HG02970 (cell line): ENCODE measurements around the gene SCRN2.

Source experiments
- ATAC-seq: cut with Tn5 transposase; IDR thresholded peaks from one replicate; pipeline ENCODE4 v1.9.1; 2021; ENCODE audit warnings: mild to moderate bottlenecking, moderate library complexity, moderate number of reproducible peaks; ENCODE audit not compliant: unreplicated experiment, low FRiP score

SCRN2 gene

DNA sequence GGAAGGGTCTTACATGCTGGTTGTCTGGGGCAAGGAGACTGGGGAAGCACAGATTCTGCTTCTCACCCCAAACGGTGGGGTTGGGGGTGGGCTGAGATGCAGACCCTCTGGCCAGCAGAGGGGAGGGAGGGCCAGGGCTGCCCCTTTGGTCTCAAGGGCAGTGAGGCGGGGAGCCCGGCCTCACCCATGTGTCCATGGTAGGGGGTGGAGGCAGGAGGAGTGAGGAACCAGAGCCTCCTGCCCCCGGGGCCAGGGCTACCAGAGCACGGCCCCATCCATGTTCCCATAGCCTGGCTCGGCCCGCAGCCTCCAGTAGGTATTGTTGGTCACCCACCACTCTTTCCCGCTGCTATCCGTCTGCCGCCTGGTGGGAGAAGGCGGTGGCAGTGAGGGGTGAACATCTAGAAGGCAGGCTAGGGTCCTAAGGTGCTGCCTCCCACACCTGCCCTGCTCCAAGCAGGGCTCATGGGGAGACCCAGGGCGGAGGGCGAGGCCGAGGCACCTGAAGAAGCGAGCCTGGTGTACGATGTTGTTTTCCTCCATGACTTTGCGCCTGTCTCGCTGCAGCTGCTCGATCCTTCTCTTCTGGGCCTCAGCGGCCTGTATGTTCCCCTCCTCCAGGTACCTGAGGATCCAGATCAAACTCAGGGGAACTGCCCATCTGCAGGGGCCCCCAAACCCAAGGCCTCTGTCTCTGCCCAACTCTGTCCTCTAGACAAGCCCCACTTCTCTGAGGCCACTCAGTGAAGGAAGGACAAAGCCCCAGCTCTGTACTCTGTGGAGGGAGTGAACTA is 32.8 kb downstream of the SCRN2 start:
- no peak for ATAC-seq

DNA sequence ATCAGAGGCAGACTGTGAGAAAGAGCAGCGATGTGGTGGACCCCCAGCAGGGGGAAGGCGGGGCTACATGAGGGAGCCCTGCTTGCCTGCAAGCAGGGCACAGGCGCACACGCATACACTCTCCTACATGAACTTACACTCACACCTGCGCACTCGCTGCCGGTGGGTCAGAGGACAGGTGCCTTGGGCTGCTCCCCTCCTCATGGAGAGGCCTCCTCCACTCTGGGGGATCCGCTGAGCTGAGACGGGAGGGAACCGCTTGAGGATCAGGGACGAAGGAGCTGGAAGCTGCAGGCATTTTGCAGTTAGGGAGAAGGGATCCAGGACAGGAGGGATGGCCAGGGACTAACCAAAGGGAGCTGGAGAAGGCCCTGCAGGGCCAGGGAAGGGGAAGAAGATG is 33.7 kb downstream of the SCRN2 start:
- no peak for ATAC-seq

DNA sequence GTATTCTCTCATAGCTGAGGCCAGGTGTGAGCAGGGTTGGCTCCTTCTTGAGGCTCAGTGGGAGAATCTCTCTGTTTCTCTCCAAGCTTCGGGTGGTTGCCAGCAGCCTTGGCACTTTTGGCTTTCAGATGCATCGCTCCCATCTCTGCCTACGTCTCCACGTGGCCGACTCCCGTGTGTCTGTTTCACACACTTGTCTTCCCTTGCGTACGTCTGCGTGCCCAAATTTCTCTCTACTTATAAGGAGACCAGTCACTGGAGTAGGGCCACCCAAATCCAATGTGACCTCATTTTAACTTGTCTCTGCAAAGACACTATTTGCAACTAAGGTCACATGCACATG is 34.2 kb downstream of the SCRN2 start:
- no peak for ATAC-seq

DNA sequence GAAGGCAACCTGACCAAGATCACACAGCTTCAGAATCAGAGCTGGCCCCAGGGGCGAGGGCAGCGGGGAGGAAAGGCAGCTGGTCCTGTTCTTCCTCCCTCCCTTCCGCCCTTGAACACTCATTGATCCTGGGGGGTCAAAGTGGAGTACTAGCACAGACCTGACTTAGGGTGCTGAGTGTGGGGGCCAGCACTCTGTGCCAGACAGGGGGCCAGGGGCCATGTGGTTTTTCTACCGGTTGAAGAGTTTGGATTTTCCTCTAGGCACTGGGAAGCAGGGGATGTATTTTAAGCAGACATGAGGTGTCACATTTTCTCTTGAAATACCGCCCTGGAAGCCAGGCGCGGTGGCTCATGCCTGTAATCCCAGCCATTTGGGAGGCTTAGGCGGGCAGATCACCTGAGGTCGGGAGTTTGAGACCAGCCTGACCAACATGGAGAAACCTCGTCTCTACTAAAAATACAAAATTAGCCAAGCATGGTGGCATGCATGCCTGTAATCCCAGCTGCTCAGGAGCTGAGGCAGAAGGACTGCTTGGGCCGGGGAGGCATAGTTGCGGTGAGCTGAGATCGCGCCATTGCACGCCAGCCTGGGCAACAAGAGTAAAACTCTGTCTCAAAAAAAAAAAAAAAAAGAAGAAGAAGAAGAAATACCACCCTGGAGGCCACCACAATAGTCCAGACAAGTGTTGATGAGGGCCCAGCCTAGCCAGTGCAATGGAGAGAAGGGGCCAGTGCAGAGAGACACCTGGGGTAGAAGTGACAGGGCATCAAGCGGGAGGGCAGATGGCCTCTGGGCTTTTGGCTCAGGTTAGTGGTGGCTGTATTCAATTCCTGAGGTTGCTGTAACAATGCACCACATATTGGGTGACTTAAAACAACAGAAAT is 34.8 kb downstream of the SCRN2 start:
- ATAC-seq: no peak

DNA sequence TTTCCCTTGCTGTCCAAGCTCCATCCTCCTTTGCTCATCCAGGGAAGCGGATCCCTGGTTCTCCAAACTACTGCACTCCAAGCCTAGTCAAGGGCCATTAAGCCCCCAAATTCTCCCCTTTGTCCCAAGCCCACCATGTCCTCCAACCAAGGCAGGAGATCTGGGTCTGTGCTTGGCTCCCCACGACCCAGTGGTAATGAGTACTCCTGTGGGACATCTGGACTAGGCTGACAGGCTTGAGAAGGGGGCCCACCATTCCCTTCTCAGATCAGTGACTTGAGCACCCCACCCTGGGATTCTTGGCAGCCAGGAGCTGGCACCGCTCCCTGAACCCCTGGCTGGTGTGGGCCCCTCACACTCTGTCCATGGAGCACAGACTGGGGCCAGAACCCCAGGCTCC is 36.6 kb downstream of the SCRN2 start:
- ATAC-seq: no peak

DNA sequence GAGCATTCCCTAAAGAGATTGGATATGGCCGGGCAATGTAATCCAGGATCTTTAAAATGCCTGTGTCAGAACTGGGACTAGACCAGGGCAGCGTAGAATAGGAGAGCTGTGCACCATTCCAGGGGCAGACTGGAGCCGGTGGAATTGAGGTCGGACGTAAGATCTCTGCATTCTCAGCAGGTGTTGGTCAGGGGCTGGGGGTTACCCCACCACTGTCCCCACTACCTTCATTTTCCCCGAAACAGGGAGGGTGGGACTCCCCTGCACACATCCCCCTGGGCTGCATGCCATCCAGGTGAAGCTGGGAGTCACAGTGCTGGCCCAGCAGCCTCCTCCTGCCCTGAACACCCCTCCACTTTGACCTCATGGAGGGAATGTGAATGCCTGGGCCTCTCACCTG is 37.3 kb downstream of the SCRN2 start:
- no peak for ATAC-seq

DNA sequence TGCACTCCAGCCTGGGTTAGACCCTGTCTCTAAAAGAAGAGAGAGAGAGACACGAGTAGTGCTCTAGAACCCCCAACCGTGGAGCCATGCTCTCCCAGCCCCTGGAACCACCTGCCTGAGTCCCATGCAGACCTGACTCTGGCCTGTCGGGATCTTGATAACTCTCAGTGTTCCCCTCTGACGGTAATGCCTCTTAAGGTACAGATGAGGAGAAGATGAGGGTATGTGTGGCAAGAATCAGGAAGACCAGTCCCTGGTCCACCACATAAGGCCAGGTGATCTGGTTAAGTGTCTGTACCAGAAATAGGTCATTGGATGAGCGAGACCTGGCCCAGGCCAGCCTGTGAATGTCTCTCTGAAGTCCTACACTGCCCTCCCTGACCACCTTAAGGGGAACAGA is 37.9 kb downstream of the SCRN2 start:
- ATAC-seq: no peak

DNA sequence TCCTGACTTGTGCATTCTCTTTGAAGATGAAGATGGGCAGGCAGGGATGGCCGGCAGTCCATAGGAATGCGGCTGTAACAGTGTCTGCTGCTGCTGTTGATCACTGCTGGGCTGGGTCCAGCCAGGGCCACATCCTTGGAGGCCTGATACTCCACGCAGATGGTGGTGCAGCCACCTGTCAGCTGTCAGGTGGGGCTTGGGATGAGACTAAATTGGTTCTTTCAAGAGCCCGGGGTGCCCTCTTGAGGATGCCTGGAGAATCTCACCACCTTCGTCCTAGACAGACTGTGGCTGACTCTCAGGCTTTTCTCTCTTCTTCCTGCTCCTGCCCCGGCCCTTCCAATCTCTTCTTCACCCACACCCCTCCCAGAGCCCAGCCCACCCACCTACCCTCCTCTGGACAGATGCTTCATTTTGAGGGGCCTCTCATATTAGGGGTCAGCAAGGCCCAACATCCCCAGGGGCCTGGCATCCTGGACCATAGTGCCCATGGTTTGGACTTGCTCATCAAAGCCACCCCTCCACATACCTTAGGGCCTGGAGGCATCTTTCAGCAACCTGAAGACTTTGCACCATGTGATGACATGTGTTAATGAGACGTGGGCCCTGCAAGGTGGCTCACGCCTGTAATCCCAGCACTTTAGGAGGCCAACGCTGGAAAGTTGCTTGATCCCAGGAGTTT is 38.6 kb downstream of the SCRN2 start:
- no peak for ATAC-seq

DNA sequence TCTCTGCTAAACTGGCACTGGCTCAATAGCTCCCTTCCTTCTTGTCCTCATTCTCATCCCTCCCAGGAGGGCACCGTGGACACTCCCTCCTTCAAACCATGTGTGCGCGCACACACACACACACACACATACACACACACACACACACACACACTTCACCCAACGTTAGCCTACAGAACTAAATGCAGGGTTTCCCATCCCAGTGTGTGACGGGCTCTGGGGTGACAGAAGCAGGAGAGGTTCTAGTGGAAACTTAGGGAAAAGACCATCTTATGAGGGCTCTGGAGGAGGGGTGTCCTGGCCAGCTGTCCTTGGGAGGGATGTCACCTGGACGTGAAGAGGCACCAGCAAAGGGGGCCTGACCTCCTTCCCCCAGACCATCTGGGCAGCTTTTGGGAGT is 39.2 kb downstream of the SCRN2 start:
- no peak for ATAC-seq

DNA sequence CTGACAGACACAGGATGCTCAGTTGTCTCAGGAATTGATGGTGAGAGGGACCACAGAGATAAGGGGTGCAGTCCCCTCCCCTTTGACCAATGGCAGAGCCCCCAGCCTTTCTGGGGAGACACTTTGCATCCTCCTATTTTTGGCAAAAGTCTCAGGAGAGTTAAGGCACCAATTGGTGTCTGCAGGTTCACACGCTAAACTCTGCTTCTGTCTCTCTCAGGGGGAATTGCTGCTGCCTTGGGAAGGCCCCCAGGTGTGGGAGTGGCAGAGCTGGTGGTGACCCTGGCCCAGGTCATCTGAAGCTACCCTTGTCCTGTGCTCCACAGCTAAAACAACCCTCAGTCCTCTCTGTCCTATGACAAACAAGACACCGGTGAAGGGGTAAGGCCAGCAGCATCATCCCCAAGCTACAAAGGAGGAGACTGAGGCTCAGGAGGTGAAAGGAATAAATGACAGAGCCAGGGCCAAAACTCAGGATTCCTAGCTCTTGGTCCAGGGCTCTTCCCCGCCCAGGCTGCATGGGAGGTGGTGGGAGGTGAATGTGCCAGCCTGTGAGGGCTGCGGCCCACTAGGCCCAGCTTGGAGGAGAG is 39.8 kb downstream of the SCRN2 start:
- no peak for ATAC-seq

DNA sequence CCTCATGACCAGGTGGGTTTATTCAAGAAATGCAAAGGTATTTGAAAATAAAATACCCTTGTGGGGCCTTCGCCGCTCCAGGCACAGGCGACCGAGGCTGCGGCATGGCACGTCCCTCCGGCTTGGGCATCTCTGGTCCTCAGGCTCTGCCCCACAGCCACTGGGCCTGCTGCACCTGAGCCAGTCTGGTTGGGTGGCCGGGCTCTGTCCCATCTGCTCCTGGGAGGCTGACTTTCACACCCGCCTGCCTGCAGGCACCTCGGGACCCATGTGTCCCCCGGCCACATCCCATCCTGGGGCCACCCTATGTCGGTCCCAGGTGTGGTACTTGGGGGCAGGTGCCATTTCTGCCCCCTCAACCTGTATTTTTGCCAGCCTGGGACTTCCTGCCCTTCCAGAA is 40.4 kb downstream of the SCRN2 start:
- no peak for ATAC-seq

DNA sequence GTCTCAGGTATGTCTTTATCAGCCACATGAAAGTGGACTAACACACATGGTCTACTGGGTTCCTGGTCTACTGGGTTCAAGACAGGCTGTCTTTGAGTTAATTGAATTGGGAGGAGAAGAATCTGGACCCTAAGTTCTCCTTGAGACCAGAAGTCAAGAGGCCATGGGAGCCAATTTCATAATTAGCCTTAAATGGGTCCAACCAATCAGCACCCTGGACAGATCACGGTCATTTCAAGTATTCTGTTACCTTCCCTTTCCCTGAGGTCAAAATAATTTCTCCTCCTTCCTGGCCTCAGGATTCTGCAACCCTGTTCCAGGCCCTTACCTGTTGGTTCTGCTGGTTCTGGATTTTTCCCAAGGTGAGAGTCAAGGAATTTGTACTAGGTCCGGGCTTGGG is 43.3 kb downstream of the SCRN2 start:
- ATAC-seq: no peak

DNA sequence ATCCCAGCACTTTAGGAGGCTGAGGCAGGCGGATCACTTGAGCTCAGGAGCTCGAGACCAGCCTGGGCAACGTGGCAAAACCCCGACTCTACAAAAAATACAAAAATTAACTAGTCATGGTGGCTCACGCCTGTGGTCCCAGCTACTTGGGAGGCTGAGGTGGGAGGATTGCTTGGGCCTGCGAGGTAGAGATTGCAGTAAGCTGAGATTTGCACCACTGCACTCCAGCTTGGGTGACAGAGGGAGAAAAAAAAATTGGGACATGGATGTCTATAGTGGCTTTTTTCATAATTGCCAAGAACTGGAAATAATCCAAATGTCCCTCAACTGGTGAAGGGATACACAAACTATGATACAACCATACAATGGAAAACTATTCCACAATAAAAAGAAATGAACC is 48.1 kb downstream of the SCRN2 start:
- ATAC-seq: no peak

DNA sequence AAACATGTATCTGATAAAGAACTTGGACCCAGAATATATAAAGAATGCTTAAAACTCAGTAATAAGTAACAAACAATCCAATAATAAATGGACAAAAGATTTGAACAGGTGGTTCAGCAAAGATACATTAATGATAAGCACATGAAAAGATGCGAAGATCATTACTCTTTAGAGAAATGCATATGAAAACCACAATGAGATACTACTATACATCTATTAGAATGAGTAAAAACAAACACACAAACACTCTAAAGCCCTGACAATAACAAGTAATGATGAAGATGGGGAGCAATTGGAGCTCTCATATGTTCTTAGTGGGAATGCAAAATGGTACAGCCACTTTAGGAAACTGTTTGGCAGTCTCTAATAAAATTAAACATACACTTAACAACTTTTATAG is 48.6 kb downstream of the SCRN2 start:
- no peak for ATAC-seq

DNA sequence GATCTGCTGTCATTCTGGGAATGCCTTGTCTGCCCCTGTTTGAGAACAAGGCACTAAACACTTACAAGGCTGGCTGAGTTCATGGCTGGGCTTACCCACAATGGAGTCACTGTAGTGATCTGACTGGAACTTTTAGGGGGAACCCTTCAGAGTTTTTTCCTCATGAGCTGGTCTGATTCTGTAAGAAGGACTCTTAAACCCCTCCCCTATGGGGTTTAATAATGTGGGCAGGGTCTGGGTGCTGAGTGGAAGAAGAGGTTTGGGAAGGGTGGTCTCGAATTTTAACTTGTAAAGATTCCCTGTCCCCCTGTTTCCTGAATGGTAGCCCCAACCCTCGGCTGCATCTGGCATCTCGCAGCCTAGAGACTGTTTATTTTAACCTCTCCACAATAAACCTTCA is 50.0 kb downstream of the SCRN2 start:
- no peak for ATAC-seq

DNA sequence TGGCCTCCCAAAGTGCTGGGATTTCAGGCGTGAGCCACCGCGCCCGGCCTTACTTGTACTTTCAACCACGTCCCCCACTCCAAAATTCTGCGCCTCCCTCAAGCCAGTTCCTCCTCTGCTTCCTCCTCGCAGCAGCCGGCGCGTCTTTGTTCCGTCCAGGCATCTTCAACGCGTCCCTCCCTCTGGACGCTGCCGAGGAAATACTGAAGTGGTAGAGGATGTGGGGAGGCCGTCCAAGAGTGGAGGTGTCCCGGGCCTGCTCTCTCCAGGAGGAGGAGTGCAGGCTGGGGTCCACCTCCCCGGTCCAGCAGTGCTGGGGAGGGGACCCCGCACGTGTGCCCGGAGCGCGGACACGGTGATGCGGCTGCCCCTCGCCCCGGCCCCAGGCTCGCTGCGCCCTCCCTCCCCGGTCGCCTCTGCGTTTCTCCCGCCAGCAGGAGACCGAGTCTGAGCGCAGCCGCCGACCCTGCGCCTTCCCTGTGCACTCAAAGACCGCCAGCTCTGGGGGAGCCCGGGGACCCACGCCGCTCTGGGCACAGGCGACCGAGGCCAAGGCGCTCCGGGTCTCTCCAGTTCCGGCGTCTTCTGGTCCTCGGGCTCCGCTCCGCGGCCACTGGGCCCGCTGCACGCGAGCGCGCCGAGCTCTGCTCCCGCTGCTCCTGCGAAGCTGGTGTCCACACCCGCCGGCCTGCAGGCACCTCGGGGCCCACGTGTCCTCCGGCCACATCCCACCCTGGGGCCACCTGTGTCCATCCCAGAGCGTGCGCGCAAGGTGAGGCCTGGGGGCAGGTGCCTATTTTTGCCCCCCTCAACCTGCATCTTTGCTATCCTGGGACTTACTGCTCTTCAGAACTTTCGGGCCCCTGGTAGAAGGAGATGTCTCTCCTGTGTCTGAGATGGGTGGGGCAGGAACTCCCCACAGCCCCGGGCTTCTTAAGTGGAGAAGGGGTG is 51.2 kb downstream of the SCRN2 start:
- no peak for ATAC-seq
